ENCODE results near the gene RIMS4. TPM values are rescaled to one million over a fixed set of nuclear protein-coding genes. Genes with fewer than 3 reads are reported as not detected.

The RIMS4 gene
- total and polyA plus RNA-seq, 12 donors, result 0.11 to 6.3 (median 0.78) TPM; not detected in 1

DNA sequence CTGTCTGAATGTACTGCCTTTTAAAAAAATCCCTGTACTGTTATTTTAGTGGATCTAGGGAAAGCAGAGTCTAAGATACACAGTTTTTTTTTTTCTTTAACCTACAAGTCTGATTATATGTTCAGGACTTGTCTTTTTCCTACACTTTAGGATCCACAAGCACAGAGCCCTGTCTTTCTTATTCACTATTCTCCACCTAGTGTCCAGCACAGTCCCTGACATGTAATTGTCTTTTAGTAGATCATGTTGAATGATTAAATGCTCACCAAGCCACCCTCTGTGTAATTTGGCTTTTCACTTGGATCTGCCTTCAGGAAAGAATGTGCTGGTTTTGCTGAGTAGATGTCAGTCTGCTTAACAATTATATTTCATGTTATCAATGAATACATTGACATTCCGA lies 39.4 kb upstream of the RIMS4 start:
- Histone ChIP-seq H3K27me3 (peaks cover 4% of the 10 kb centered on the region), H3K27ac (no peak overlapping the region), H3K4me3 (no peak overlapping the region), H3K9me3 (replicated peaks in 1 of 3) (no peaks in the 10 kb centered on the region), H3K4me1 (replicated peaks in 1 of 2) (no peaks in the 10 kb centered on the region), H3K36me3 (replicated peaks in 1 of 2) (no peaks in the 10 kb centered on the region)
- no peak for DNase-seq
- WGBS, 4 donors, result 51 to 78% (median 60%) methylated on average over 1 of the region's 1 CpG
- intact Hi-C loops (cut with DNase I), result no loop called here
- TF ChIP-seq, protein P1, sequence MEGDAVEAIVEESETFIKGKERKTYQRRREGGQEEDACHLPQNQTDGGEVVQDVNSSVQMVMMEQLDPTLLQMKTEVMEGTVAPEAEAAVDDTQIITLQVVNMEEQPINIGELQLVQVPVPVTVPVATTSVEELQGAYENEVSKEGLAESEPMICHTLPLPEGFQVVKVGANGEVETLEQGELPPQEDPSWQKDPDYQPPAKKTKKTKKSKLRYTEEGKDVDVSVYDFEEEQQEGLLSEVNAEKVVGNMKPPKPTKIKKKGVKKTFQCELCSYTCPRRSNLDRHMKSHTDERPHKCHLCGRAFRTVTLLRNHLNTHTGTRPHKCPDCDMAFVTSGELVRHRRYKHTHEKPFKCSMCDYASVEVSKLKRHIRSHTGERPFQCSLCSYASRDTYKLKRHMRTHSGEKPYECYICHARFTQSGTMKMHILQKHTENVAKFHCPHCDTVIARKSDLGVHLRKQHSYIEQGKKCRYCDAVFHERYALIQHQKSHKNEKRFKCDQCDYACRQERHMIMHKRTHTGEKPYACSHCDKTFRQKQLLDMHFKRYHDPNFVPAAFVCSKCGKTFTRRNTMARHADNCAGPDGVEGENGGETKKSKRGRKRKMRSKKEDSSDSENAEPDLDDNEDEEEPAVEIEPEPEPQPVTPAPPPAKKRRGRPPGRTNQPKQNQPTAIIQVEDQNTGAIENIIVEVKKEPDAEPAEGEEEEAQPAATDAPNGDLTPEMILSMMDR (IDR thresholded peaks at IDR 0.05), result no peak
- no peak for TF ChIP-seq POLR2A (IDR thresholded peaks at IDR 0.05)

DNA sequence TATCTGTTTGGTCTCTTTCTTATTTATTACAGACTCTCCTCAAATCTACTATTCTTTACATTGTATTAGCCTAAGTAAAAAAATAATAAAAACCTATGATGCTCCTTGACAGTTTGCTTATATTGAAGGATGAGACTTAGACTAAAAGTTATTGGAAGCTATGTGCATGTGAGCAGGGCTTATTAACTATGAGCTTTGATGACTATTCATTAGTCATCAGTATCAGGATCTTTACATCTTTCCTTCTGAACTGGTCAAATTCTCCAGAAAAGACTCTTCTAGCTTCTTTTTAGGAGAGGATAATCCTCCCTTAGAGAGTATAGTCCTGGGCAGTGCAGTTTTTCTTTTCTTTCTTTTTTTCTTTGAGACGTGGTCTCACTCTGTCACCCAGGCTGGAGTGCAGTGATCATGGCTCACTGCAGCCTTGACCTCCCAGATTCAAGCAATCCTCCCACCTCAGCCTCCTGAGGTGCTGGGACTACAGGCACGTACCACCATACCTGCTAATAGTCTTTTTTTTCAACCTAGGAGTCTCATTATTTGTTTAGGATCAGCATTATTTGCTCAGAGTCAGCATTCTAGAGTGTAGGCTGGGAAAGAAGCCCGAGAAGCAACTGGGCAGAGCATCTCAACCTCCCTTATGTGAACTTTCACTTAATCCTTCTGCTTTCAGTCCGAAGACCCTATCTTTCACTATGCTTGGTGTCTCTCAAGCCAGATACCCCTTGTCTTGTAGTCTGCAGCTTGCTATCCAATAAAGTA lies 38.1 kb upstream of the RIMS4 start:
- Histone ChIP-seq H3K27ac (no peak overlapping the region), H3K4me3 (no peak overlapping the region), H3K9me3 (replicated peaks in 1 of 3) (no peaks in the 10 kb centered on the region), H3K36me3 (replicated peaks in 1 of 2) (no peaks in the 10 kb centered on the region), H3K4me1 (replicated peaks in 1 of 2) (no peaks in the 10 kb centered on the region), H3K27me3 (peaks cover 8% of the 10 kb centered on the region)
- TF ChIP-seq POLR2A (IDR thresholded peaks at IDR 0.05), result no peak
- no peak for DNase-seq
- intact Hi-C loops (cut with DNase I), result no loop called here
- WGBS, 4 donors, result 68 to 80% (median 75%) methylated on average over 4 of the region's 4 CpGs

DNA sequence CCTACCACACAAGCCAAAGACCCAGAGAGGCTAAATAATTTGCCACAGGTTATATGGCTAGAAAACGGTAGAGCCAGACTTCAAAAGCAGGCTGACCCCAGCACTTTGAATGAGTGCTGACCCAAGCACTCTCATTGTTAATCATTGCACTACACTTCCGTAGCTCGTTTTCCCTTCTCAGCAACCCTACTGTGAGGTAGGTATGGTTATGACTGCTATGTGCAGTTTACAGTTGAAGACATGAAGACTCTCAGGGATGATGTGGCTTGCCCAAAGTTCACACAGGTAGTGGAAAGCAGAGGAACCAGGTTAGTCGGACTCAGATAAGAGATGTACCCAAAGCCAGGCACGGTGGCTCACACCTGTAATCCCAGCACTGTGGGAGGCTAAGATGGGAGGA lies 33.5 kb upstream of the RIMS4 start:
- WGBS, 4 donors, result 63 to 79% (median 65%) methylated on average over 5 of the region's 5 CpGs
- Histone ChIP-seq H3K27me3 (peaks cover 13% of the 10 kb centered on the region), H3K27ac (no peak overlapping the region), H3K4me3 (no peak overlapping the region), H3K4me1 (replicated peaks in 1 of 2) (no peaks in the 10 kb centered on the region), H3K9me3 (replicated peaks in 1 of 3) (no peaks in the 10 kb centered on the region), H3K36me3 (replicated peaks in 1 of 2) (no peaks in the 10 kb centered on the region)
- no peak for DNase-seq
- TF ChIP-seq, protein P1 (IDR thresholded peaks at IDR 0.05), result no peak
- TF ChIP-seq POLR2A (IDR thresholded peaks at IDR 0.05), result no peak
- intact Hi-C loops (cut with DNase I), result no loop called here

DNA sequence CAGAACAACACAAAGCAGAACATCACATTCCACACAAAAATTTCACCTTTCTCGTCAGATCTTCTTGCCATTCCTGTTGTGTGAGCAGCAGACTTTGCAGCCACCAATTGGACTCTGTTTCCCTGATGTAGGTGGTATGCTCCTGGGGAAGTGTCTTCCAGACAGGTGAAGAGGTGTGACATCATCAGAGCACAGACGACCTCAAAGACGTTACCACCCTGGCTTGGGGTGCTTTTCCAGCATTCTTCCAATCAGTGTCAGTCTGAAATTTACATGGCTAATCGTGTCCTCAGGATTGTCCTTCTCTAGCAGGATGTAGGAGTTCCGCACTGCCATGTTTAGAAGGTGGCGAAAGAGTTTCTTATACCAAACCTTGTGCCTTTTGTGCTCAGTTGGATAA lies 31.6 kb upstream of the RIMS4 start:
- peaks cover 22% of the 10 kb centered on the region for H3K27me3 ChIP-seq
- WGBS, 4 donors, result 64 to 78% (median 71%) methylated on average over 6 of the region's 6 CpGs
- H3K27ac ChIP-seq, result no peak overlapping the region
- TF ChIP-seq, protein P1 (IDR thresholded peaks at IDR 0.05), result no peak
- no peak for TF ChIP-seq POLR2A (IDR thresholded peaks at IDR 0.05)
- no peak for DNase-seq
- no peaks in the 10 kb centered on the region for H3K36me3 ChIP-seq (replicated peaks in 1 of 2)
- no peaks in the 10 kb centered on the region for H3K9me3 ChIP-seq (replicated peaks in 1 of 3)
- no peaks in the 10 kb centered on the region for H3K4me1 ChIP-seq (replicated peaks in 1 of 2)
- no peak overlapping the region for H3K4me3 ChIP-seq
- intact Hi-C loops (cut with DNase I), result no loop called here

DNA sequence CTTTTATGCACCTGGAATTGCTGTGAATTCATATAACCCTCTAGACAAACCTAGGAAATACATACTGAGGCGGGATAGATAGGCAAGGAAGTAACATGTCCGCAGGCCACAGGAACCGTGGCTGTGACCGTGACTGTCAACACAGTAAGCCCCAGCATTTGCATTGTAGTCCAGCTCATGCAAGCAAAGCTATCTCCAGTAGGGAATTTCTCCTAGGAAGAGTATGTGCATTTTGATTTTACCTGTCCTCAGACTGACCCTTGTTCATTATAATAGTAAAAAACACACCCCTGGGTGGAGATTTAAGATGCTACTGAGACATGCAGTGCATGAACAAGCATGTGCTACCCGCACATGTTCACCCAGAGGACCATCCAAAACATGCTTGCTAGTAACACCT lies 30.5 kb upstream of the RIMS4 start:
- intact Hi-C loops (cut with DNase I), result no loop called here
- DNase-seq, result no peak
- Histone ChIP-seq H3K27ac (no peak overlapping the region), H3K4me3 (no peak overlapping the region), H3K4me1 (replicated peaks in 1 of 2) (no peaks in the 10 kb centered on the region), H3K36me3 (replicated peaks in 1 of 2) (no peaks in the 10 kb centered on the region), H3K27me3 (peaks cover 22% of the 10 kb centered on the region), H3K9me3 (replicated peaks in 1 of 3) (no peaks in the 10 kb centered on the region)
- WGBS, 4 donors, result 66 to 95% (median 84%) methylated on average over 5 of the region's 5 CpGs
- no peak for TF ChIP-seq POLR2A (IDR thresholded peaks at IDR 0.05)
- TF ChIP-seq, protein P1 (IDR thresholded peaks at IDR 0.05), result no peak
